Stimulated activated CD4-positive, alpha-beta T cell treated with anti-CD3 and anti-CD28 coated beads, Interleukin-12 subunit alpha, Interleukin-12 subunit beta, amount 100 ng/mL, for 24 hours (primary cell): ENCODE results near the gene ARHGAP22.

Experiments used
- DNase-seq, 2 experiments: peaks; one replicate each; pipeline ENCODE4 v3.0.0-alpha.2; 2020; ENCODE audit warnings: low read depth in 2 of 2

ARHGAP22 gene

DNA sequence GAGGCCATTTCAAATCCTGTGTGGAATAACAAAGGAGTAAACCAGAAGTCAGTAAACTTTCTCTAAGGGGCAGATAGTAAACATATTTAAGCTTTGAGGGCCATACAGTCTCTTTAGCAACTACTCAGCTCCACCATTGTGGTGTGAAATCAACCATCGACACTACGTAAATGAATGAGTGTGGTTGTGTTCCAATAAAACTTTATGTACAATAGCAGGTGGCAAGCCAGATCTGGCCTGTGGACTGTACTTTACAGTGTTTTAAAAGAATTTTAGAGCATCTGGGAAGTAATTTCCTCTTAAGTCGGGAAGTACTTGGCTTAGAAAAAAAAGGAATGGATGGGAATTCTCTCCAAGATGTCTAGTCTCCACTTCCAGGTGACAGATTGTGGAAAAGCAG lies 71.3 kb downstream of the ARHGAP22 start:
- no peak for DNase-seq

DNA sequence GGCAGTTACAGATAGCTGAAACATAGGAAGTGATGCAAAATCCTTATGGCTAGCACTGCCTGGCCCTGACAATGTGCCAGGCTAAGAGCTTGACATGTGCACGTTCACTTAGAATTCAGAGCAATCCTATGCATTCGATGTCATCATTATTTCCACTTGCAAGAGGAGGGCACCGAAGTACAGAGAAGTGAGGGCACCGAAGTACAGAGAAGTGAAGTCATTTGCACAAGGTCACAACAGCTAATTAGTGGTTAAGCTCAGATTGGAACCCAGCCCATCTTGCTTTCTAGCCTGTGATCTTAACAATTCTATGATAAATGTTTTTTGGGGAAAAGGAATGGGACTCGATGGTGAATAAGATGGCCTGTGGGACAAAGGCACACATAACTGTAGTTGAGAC lies 73.4 kb downstream of the ARHGAP22 start:
- DNase-seq = no peak

DNA sequence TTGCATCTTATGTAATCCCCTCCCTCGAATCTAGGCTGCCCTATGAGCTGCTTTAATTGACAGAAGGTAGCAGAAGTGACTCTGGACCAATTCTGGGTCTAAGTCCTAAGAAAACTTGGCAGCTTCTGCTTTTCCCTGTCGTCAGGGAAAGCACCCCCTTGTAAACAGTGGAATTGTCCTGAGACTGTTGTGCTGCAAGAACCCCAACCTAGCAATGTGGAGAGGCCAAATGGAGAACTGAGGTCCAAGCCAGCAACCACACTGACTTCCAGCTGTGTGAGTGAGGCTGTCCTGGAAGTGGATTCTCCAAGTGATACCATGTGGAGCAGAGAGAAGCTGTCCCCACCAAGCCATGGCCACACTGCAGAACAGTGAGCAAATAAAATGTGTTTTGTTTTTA lies 75.5 kb downstream of the ARHGAP22 start:
- no peak for DNase-seq

DNA sequence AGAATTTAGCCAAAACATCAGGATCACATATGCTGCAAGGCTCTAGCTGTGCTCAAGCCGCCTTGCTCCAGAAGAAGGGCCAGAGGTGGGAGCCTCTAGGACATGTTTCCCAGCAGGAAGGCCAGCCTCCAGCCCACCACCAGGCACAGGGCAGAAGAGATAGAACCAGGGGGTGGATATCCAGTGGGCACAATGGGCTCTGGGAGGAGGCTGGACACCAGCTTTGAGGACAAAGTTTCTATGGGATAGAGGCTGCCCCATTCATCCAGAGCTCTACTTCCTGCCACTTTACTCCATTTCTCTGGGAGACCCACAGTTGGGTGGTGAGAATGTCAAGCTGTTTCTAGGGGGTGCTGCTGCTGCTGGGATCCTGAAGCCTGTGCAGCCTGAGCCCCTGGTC lies 77.1 kb downstream of the ARHGAP22 start:
- DNase-seq = no peak

DNA sequence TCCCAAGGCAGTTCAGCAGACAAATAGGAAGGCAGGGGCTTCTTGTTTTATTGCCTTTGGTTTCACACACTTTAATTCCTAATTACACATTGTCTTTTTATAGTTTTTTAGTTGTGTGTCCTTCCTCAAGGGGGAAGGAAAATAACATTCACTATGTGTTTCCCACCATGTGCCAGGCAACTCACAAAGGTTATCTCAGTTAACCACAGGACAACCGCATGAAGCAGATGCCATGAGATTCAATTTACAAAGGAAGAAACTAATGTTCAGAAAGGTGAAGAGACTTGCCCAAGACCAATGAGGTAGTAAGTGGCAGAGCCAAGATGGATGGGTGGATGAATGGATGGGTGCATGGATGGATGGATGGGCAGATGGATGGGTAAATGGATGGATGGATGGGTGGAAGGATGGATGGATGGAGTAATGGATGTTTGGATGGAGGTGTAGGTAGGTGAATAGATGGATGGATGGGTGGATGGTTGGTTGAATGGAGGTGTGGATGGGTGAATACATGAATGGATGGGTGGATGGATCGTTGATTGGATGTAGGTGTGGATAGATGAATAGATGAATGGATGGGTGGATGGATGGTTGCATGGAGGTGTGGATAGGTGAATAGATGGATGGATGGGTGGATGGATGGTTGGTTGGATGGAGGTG lies 77.9 kb downstream of the ARHGAP22 start:
- no peak for DNase-seq

DNA sequence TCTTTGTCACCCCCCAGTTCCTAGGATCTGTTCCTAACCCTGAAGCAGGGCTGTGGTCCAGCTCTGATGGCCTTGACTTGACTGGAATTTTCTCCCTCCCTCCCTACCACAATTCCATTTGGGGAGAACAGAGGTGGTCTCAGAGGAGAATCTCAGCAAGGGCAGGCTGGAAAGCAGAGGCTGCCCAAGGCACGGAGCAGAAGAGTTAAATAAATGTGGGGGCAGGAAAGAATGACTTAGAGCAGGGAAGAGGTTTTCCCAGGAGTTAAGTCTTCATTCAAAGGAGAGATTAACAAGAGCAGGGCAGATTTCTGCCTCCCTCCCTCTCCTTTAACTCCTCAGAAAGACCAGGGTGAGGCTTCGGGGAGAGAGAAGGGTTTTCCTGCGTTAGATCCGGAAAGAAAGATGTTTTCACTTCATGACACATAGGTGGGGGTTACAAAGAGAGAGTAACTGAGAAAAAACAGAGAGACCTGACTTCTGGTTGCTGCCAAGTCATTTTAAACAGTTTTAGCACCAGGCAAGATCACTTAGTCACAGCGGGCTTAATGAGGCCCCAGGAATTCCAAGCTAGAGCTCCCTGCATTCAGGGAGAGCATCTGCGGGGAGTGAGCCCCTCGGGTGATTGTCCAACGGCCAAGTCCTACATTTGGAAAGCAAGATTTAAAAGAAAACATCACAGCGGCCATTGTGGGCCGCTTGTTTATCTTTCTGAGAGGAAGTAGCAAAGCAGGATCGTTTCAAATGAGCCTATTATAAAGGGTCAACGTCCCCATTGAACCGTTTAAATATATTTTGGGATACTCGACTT lies 78.7 kb downstream of the ARHGAP22 start:
- no peak for DNase-seq

DNA sequence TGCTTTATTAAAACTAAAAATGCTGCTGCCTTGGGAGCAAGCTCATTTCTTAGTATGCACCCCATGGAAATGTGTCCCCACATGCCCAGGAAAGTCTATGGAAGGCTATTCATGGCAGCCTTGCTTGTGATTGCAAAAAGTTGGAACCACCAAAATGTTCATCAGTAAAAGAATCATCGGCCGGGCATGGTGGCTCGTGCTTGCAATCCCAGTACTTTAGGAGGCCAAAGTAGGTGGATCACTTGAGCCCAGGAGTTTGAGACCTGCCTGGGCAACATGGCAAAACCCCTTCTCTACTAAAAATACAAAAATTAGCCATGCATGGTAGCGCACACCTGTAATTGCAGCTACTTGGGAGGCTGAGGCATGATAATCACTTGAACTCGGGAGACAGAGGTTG lies 79.8 kb downstream of the ARHGAP22 start:
- DNase-seq = no peak

DNA sequence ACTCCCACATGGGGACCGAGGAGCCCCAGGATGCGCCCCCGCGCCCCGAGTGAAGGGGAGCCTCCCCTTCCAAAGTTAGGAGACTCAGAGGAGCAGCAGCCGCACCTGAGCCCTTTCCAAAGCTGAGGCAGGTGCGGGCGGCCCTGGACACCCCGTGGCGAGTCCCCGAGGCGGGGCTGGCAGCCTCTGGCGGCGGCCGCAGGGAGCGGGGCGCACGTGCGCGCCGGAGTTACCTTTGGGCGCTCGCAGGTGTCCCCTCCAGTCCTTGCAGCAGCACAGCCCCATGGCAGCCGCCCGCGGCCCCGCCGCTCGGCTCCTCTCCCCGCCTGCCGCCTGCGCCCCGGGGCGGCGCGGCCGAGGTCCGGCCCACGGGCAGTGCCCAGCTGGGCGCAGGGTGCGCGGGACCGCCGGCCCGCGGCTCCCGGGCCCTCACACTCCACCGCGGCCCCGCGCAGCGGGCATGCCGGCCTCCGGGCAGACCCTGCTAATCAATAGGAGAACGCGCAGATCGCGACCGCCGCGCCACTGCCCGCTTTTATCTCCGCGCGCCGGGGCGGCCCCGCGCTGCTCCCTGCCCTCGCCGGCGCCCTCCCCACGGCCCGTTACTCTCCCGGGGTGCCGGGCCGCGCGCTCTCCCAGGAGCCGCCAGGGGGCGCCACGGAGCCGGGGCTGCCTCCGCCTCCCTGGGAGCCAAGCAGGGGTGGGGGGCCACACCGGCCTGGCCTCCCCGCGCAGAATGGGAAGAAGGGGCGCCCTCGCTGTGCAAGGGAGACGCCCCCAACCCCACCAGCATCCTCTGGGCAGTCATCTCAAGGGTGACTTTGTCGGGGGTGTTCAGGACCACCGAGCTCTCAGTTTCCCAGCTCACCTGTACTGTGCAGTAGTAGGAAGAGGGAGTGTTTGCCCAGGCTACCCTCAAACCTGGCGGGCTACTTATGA lies 80.8 kb downstream of the ARHGAP22 start:
- DNase-seq = no peak

DNA sequence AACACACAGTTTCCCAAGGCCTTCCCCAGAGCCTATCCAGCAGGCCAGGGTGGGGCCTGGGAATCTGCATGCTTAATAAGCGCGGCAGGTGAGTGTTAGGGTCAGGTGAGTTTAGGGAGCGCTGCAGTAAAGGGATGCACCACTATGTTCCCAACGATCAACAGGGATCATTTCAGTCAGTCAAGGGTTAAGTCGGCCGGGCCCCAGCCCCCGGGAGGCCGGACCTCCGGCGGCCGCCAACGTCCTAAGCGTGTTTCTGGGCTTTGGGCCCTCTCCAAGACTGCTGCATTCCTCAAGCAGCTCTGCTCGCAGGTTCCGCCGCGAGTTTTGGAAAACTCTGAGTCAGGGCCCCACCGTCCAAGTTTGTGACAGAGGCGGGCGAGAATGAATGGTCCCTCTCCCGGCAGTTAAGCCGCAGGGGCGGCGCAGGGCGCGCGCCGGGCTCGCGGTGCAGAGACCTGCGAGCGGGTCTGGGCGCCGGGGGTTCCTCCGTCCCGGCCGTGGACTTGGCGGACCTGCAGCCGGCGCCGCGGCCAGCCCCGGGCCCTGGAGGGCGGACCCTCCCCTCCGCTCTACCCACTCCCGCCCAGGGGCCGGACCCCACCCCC lies 81.6 kb downstream of the ARHGAP22 start:
- DNase-seq = no peak

DNA sequence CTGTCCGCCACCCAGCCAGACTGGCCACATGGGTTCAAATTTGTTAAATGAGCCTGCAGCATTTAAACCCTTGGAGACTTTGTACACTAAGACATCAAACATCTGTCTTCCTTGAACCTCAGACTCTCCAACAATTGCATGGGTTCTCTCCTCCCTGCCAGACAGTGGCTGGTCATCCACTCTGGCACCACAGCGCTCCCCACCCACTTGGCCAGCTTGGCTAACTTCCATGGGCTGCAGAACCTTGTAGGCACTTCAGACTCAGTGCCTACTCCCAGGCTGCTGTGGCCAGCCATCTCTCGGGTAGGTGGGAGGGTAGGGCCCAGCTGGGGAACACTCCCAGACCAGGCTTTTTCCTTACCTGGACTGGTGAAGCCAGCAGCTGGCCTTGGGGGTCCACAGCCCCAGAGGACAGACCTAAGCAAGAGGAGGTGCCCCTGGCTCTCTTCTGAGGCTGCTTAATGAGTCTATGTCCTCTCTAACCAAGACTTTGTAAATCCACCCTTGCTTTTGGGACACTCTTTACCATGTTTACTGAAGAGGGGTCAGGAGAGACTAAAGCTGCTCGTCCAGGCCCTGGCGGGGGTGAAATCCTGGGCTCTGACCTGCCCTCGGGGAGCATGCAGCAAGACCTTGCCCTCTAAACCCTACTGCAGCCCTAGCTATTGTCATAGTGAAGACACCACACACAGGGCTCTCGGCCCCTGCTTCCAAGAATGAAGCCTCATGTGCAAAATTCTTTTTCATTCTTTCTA lies 82.7 kb downstream of the ARHGAP22 start:
- DNase-seq = no peak

DNA sequence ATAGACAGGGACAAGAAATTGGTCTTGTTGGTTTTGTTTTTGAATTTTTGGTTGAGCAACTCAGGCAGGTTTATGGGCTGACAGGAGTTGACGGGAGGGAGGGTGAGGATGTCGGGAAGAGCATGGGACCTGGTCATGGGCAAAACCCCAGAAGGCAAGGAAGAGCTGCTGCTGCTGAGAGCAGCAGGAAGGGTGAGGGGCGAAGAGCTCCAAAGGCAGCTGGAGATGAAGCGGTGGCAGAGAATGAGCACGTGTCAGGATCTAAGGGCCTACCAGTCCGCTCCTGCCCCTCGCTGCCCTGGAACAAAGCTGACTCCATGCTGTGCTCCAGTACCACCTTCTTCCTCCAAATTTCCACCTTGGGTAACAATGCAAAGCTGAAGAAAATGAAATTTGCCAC lies 84.3 kb downstream of the ARHGAP22 start:
- DNase-seq = no peak

DNA sequence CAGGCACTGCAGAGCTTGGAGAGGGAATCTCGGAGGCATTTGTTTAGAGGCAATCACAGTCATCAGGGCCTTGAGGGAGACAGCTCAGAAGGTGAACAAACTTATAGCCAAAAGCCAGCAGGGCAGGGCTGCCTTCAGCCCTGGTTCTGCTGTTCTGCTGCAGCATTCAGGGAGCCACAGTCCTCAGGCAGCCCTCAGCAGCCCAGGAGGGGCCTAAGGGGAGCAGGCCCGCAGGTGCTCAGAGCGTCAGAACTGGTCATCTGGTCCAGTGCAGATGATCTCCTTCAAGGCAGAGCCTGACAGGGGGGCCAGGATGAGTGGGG lies 84.7 kb downstream of the ARHGAP22 start:
- no peak for DNase-seq

DNA sequence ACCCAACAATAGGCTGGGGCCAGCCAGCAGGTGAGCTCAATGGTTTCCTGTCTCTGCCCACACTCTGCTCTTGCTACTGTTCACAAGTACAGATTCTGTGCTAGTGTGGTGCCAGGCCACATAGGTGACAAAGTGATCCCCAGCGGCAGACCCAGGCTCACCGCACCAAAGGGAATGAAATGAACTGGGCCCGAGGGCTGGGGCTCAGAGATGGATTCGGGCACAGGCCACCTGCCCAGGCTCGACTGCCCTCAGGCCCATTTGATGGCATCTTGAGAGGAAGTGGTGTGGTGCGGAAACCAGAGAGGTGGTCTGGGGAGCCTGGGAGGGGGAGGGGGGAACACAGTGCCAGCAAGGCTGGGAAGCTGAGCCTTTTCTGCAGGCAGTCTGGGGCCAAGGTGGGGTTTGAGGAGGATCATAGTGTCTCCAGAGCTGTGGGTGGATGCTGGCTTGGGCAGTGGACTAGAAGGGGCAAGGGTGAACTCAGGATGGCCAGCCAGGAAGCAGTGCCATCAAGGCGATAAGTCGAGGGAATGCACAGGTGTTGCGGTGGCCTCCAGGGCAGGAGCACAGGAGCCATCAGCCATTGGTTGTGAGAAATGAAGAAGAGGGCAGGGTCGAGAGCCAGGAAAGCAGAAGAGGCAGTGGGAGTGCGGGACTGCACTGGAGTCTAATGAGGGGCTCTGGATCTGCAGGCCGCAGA lies 85.2 kb downstream of the ARHGAP22 start:
- no peak for DNase-seq

DNA sequence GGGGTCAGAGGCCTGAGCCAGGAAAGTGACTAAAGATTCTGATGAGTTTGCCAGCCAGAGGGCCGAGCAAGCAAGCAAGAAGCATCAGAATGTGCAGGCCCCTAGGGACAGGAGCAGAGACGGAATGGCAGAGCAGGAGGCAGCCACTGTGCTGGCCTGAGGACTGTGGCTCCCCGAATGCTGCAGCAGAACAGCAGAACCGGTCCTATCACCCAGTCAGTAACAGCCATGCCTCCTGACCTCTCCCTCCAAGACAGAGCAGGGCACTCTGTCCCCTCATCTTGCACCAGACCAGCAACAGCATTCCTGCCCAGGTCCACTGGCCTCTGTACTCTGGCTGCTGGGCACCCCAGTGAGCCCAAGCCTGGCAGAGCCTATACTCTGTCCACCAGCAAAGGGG lies 85.9 kb downstream of the ARHGAP22 start:
- no peak for DNase-seq

DNA sequence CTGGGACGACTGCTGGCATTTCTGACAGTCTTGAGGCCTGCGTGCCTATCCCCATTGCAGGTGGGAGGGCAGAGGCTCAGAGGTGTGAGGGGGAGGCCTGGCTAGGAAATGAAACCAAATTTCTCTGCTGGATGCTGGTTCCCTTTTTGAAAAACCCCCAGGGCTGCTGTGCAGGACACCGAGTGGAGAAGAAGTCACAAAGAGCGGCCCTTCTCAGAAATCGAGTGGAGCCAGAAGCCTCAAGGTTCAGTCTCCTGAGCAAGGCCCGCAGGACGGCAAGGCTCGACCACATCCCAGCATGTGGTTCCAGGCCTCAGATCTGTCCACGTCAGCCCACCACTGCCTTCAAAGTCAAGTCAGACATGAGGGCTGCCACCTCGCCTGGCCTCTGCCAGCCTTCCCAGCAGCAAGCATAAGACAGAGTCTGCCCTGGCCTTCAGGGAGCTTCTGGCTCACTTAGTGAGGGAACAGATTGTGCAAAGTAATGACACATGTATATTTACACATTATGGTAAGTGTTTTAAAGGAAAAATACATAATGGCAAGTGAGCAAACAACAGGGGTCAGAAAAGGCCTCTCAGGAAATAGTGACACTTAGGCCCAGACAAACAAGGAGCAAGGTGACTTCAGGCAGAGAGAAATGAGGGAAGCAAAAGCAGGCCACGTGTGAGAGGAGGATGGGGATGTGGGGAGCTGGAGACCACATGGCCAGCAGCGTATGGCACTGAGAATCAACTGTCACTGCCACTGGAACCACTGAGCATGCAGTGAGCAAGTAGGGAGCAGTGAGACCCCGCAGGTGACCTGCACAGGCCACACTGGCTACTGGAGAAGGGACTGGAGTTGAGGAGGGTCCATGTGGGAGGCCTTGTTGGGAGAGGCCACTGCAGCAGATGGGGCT lies 86.7 kb downstream of the ARHGAP22 start:
- DNase-seq = no peak

DNA sequence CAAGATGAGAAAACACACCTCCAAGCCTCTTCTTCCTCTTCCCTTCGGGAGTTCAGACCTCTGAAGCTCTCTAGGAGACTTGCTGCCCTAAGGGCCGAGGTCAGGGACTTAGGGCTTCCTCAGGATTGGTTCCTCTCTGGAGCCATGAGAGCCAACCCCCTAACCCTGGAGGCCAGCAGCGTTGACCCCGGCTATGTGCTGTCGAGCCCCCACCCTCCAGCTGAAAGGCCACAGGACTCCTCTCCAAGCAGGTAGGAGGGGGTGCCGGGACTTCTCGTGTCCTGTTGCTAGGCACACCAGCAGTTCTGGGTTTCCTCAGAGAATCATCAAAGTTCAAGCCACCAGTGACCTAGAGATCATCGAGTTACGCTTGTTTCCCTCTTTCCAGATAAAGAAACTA lies 87.4 kb downstream of the ARHGAP22 start:
- no peak for DNase-seq

DNA sequence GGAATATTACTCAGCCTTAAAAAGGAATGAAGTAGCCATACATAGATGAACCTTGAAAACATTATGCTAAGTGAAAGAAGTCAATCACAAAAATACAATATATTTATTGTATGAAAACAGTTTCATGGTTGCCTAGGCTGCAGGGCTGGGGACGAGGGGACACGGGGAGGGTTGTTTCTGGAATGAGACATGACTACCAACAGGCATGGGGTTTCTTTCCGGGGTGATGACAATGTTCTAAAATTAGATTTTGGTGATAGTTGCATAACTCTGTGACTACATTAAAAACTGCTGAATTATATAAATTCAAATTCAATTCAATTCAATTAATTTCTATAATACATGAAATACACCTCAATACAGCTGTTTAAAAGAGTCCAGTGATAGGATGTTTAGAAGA lies 88.0 kb downstream of the ARHGAP22 start:
- no peak for DNase-seq

DNA sequence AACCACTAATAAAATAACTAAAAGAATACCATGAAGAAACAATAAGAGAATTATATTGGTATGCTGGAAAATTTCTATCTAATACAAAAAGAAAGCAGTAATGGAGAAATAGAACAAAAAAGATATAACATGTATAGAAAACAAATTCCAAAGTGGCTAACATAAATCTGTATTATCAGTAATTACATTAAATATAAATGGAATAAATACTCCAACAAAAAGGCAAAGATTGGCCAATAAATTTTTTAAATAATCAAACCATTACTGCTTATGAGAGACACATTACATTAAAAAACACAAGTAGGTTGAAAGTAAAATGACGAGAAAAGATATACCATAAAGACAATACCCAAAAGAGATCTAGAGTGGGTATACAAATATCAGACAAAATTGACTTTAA lies 90.0 kb downstream of the ARHGAP22 start:
- DNase-seq = no peak

DNA sequence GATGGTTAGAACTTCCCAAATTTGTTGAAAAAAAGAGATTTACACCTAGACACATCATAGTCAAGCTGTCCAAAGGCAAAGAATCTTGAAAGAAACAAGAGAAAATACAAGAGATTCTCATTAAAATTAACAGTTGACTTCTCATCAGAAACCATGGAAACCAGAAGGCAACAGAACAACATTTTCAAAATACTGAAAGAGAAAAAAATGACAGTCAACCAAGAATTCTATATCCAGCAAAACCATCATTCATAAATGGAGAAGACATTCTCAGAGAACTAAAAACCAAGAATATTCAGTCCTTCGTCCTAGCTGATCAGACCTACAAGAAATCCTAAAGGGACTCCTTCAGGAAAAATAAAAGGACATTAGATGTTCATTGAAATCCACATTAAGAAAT lies 90.6 kb downstream of the ARHGAP22 start:
- no peak for DNase-seq

DNA sequence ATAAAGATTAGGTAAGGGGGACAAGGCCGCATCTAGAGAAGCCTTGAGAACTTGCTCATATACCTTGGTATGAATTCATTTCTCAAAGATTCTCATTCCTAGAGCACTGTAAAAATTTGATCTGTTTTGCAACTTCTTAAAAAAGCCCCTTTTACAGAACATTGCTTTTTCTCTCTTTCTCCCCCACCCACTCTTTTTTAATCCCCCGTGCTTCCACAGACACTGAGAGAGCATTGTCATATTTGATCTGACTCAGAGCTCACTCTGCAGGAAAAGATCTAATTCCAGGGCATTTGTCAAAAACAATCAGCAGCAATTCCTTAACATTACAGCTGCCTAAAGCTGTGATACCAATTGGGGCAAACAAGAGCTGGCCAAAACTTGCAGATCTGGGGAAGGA lies 92.0 kb downstream of the ARHGAP22 start:
- no peak for DNase-seq
